Activated T-cell treated with anti-CD3 and anti-CD28 coated beads, Interleukin-2, amount 50 U/mL, for 72 hours (primary cell): ENCODE measurements around the gene TCEA2. TPM values are rescaled to one million over a fixed set of nuclear protein-coding genes. Genes with fewer than 3 reads are reported as not detected.

Experiments used
- ATAC-seq, 2 donors: fragments of 150-1000 bp; cut with Tn5 transposase; replicated peaks in 1 of 2; 2 replicates each; pipeline ENCODE4 v1.10.0; 2021; ENCODE audit warnings: moderate library complexity in 2 of 2, mild to moderate bottlenecking in 1 of 2
- DNase-seq, 2 donors: peaks; one replicate each; pipeline ENCODE4 v3.0.0; 2021 to 2022; ENCODE audit warnings: mixed read lengths in 1 of 2
- H3K27ac Mint-ChIP-seq: one replicate; pipeline ENCODE4 v1.8.0; 2022; ENCODE audit warnings: mild to moderate bottlenecking, moderate library complexity, mixed read lengths
- H3K27me3 Mint-ChIP-seq: one replicate; pipeline ENCODE4 v1.8.0; 2022; ENCODE audit warnings: low read depth, mixed read lengths
- H3K36me3 Mint-ChIP-seq, 2 donors: one replicate each; pipeline ENCODE4 v1.8.0; 2022; ENCODE audit warnings: mixed read lengths in 2 of 2, mild to moderate bottlenecking in 1 of 2; ENCODE audit not compliant: insufficient read depth in 2 of 2
- H3K4me1 Mint-ChIP-seq: one replicate; pipeline ENCODE4 v1.8.0; 2022; ENCODE audit warnings: low read depth, mixed read lengths
- H3K4me3 Mint-ChIP-seq, 2 donors: one replicate each; pipeline ENCODE4 v1.8.0; 2022; ENCODE audit warnings: mild to moderate bottlenecking in 2 of 2, mixed read lengths in 2 of 2, moderate library complexity in 2 of 2
- H3K9me3 Mint-ChIP-seq, 2 donors: one replicate each; pipeline ENCODE4 v1.8.0; 2022; ENCODE audit warnings: mixed read lengths in 2 of 2
- total RNA-seq, 2 donors: library from RNA; stranded (reverse); gene quantifications; one replicate each; pipeline ENCODE4 v1.2.3, GENCODE V29; 2022

Gene TCEA2
- total RNA-seq, 2 donors from 2014 or later = 55.5 to 61.6 TPM

DNA sequence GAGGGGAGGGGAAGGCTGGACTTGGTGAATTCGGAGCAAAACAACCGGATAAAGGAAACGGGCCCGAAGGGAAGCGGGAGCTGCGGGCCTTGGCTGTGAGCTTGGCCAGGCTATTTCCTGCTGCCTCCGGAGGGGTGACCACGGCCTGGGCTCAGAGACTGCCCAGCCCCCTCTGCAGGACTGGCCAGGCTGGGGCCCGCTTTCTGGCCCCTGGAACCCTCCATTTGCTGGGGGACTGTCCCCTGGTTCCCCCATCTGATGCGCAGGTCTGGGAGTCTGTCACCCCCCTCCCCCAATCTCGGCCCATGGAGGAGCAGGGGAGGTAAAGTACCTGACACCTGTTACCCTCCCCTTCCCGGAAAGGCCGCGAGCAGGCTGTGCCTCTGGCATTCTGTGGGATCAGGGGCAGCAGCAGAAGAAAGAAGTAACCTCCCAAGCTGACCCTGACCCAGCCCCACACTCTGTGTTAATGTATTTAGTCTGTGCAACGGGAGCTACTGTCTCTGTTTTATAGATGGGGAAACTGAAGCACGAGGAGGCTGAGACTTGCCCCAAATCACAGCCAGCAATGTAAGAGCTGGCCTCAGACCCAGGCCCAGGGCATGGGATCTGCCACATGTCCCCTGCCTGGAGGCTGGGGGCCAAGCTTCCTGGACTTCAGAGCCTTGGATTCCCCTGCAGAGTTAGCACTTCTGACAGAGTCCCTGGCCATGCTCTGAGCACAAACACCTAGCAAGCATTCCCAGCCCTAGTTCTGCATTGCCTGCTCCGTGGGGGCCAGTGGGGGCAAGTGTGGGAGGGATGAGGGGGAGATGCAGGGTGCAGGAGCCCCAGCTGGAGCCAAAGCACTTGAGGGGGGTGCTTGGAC lies 23.5 kb upstream of the TCEA2 start:
- DNase-seq (no peak), ATAC-seq (no peak)
- Mint-ChIP-seq H3K9me3 (no peaks in the 10 kb centered on the region), H3K27ac (no peak overlapping the region), H3K27me3 (no peaks in the 10 kb centered on the region), H3K4me3 (peak overlapping the region; percentile 80 to 88), H3K36me3 (no peaks in the 10 kb centered on the region), H3K4me1 (peaks cover 52% of the 10 kb centered on the region)

DNA sequence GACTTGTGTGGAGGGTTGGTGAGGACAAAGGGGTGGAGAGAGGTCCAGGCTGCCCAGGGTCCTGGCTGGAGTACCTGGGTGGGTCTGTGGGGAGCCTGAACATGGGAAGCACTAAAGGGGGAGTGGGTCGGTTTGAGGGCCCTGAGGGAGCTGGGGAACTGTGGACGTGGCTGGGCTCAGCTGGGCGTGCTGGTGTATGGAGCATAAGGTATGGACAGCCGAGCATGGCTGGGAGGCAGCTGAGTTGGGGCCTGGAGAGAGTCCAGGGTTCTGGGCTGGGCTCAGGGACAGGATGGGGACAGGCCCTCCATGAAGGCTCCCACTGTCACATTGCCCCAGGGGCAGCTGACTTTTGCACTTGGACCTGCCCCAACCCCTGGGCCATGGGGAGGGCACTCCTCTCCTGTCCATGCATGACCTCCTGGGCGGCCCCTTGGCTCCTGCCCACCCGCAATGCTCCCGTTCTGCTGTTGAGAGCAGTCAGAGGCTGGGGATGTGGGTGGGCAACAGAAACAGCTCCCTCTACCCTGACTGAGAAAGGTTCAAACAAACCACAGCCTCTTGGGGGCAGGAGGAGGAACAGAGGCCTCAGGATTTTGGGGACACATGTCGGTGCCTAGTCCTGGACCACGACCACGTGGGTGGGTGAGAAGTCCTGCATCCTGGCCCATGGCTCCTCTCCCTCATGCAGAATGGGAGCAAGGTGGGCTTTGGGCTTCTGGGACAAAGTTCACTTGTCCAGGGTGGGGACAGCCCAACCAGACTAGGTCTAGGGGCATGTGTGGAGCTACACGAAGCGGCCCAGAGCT lies 22.6 kb upstream of the TCEA2 start:
- peak overlapping the region; percentile 80 to 88 for H3K4me3 Mint-ChIP-seq
- no peaks in the 10 kb centered on the region for H3K9me3 Mint-ChIP-seq
- peaks cover 43% of the 10 kb centered on the region for H3K4me1 Mint-ChIP-seq
- H3K27me3 Mint-ChIP-seq = no peaks in the 10 kb centered on the region
- no peaks in the 10 kb centered on the region for H3K36me3 Mint-ChIP-seq
- no peak overlapping the region for H3K27ac Mint-ChIP-seq
- DNase-seq (no peak), ATAC-seq (no peak)

DNA sequence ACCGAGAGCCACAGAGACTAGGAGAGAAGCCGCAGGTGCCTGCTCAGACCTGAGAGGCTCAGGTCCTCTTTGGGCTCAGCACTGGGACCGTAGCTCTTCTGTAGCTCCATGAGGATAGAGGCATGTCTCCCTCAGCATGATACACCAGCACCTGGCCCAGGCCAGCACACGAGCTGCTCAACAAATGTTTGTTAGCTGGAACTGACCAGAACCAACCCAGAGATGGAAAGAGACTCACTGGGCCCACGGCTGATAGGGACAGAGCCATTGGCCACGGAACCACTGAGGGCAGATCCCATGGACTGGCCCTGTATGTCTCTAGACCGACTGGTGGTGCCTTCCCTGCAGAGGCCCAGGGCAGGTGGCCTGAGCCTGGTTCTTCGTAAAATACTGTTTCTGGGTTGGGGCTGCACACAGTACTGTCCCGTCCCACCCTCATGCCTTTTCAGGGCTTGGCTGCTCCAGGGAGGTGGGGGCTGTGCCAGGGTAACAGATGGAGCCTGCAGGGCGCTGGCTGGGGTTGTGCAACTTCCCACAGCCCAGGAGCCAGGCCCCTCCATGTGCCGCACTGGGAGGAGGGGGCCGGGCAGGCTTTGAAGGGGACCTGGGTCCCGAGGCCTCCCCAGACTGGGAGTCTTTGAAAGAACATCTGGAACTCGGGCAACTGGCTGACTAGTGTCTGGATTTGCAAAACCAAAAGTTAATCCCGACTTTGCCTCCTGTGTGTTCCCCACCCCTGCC lies 21.8 kb upstream of the TCEA2 start:
- no peak overlapping the region for H3K27ac Mint-ChIP-seq
- no peaks in the 10 kb centered on the region for H3K36me3 Mint-ChIP-seq
- ATAC-seq = no peak

DNA sequence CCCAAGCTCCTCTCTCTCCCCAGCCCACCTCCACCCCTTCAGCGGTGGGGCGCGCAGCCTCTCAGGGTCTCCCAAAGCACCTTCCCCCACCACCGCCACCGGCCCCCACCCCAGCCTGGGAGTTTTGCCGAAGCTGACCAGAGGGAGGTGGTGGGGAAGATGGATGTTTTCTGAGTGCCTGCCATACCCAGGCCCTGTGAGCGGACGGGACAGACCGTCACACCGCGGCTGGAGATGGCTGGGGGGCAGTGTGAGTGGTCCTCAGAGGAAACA lies 21.3 kb upstream of the TCEA2 start:
- DNase-seq (no peak), ATAC-seq (no peak)
- no peaks in the 10 kb centered on the region for H3K36me3 Mint-ChIP-seq
- peaks cover 6% of the 10 kb centered on the region for H3K27me3 Mint-ChIP-seq
- H3K27ac Mint-ChIP-seq = no peak overlapping the region
- no peaks in the 10 kb centered on the region for H3K9me3 Mint-ChIP-seq
- H3K4me3 Mint-ChIP-seq = peak overlapping the region; percentile 65 to 86
- H3K4me1 Mint-ChIP-seq = peaks cover 34% of the 10 kb centered on the region

More for the DNA sequence above, 21.8 kb upstream of the TCEA2 start:
- Mint-ChIP-seq H3K4me1 (peaks cover 35% of the 10 kb centered on the region), H3K27me3 (peaks cover 1% of the 10 kb centered on the region), H3K4me3 (peak overlapping the region; percentile 65 to 86), H3K9me3 (no peaks in the 10 kb centered on the region)
- DNase-seq = no peak

DNA sequence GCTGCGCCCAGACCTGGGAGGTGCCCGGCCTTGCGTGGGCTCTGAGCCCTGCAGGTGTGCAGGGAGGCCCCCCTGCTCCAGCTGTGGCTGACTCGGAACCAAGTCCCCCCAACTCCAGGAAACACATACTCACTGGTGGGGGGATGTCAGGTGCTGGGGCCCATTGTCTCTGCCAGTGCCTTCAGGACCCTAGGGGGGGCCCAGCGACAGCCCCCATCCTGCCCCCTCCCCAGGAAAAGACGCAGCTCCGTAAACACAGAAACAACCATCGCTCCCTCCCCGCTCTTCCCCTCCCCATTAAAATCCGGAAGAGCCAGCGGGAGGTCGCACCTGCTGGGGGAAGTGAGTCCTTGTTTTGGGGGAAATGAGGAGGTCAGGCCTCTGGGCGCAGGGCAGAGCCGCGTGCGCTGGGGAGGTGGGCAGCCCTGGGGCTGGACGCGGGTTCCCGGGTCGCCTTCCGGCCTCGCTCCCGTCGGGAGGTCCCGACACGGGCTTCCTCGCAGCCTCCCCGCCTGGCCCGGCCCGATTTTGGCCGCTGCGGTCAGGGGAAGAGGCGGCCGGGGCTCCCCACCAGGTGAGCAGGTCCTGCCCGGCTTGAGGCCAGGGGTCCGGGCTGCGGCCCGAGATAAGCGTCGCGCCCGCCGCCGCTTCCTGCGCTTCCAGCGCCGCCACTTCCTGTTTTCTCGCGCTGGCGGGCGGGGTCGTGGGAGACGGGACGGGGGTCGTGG lies 20.8 kb upstream of the TCEA2 start:
- DNase-seq (peak in 1 of 2 donors; percentile 53), ATAC-seq (no peak)
- no peaks in the 10 kb centered on the region for H3K9me3 Mint-ChIP-seq
- peaks cover 11% of the 10 kb centered on the region for H3K27me3 Mint-ChIP-seq
- H3K4me1 Mint-ChIP-seq = peaks cover 30% of the 10 kb centered on the region
- peak overlapping the region; percentile 65 to 86 for H3K4me3 Mint-ChIP-seq
- peak overlapping the region; percentile 40 for H3K27ac Mint-ChIP-seq
- no peaks in the 10 kb centered on the region for H3K36me3 Mint-ChIP-seq

DNA sequence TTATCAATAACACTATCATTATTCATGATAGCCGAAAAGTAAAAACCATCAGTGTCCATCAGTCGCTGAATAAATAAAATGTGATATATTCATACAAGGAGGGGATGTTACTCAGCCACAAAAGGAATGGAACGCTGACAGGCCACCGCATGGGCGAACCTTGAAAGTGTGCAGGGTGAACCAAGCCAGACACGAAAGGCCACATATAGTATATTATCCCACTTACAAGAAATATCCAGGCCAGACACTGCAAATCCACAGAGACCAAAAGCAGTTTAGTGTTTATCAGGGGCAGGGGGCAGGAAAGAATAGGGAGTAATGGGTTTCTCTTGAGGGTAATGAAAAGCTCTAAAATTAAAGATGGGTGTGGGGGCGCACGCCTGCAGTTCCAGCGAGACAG lies 19.2 kb upstream of the TCEA2 start:
- no peak overlapping the region for H3K27ac Mint-ChIP-seq
- no peaks in the 10 kb centered on the region for H3K9me3 Mint-ChIP-seq
- no peak for ATAC-seq
- H3K27me3 Mint-ChIP-seq = peaks cover 15% of the 10 kb centered on the region
- no peaks in the 10 kb centered on the region for H3K36me3 Mint-ChIP-seq
- DNase-seq = no peak
- H3K4me3 Mint-ChIP-seq = peak overlapping the region; percentile 61 to 64
- H3K4me1 Mint-ChIP-seq = peaks cover 21% of the 10 kb centered on the region

DNA sequence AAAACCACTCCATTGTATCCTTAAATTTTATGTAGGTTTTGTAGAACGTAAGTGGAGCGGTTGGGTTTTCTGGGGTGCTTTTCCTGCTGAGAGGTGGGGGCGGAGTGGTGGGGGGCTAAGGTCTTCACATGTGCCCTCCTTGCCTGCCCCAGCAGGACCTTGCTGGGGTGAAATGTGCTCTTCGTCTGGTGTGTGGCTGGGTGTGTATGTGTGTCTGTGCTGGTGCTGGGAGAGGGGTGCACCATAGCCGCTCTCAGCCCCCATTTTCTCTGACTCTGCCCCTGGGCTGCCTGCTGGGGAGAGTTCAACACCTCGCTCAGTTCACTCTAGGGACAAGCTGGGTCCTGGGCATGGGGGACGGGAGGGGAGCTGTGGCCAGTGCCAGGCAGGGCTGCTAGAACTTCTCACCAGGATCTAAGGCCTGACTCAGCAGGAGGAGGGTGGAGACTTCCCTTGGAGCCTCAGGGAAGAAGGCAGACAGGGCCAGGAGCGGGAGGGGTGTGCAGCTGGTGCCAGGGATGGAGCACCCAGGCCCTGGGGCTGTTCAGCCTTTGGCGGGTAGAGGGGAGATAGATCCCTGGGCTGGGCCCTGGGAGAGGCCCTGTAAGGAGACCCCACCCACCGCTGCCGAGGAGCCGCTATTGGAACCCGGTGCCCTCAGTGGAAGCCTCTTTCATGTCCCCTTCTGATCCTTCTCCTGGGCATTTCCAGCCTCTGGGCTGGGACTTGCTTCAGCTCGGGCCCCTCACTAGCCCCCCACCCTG lies 18.3 kb upstream of the TCEA2 start:
- H3K27me3 Mint-ChIP-seq = peaks cover 15% of the 10 kb centered on the region
- H3K9me3 Mint-ChIP-seq = no peaks in the 10 kb centered on the region
- H3K4me3 Mint-ChIP-seq = no peak overlapping the region
- H3K36me3 Mint-ChIP-seq = no peaks in the 10 kb centered on the region
- peaks cover 18% of the 10 kb centered on the region for H3K4me1 Mint-ChIP-seq
- H3K27ac Mint-ChIP-seq = no peak overlapping the region
- ATAC-seq = no peak
- DNase-seq = no peak

DNA sequence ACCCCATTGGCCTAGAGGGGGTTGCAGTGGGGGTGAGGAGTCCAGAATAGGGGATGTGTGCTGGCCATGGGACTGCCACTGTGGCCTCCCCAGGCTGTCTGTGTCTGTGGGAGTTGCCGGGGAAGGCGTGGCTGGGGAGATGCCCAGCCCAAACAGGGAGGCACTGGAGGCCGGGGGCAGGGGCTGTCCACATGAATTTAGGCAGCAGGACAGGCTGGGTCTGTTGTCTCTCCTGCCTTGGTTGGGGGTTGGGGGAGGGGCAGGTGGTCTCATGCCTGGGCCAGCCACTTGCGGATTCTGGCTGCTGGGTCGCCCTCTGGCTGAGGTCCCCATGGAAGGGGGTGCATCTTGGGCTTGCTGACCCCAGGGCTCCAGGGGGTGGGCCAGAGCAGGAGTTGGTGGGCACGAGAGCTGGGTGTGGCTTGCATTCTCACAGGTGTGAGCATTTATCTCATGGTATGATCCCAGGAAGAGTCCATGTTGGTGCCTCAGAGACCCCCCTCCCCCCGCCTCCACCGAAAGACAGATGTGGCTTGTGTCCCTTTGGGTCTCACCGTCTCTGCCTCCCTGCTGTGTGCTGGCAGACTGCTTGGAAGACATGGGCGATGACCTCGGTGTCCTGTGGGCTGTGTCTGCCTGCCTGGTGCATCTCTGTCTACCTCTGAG lies 17.5 kb upstream of the TCEA2 start:
- H3K36me3 Mint-ChIP-seq = no peaks in the 10 kb centered on the region
- no peak overlapping the region for H3K27ac Mint-ChIP-seq
- ATAC-seq (peak in 1 of 2 donors; percentile 10), DNase-seq (no peak)
- H3K27me3 Mint-ChIP-seq = peaks cover 16% of the 10 kb centered on the region
- H3K9me3 Mint-ChIP-seq = no peaks in the 10 kb centered on the region
- no peak overlapping the region for H3K4me3 Mint-ChIP-seq
- H3K4me1 Mint-ChIP-seq = peaks cover 11% of the 10 kb centered on the region

DNA sequence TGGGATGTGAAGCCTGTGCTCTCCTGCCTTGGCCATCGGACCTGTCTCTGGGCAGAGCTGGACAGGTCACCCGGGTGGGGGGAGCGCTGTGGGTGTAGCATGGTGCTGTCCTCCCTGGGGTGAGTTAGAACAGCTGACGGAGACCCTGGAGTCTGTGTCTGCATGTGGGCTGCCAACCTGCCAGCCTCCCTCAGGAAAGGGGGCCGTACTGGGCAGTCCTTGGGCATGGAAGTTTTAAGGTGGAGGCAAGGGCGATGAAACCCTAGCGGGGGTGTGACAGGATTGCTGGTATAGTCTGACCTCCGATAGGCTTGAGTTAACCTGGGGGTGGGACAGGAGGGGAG lies 16.0 kb upstream of the TCEA2 start:
- H3K36me3 Mint-ChIP-seq = no peaks in the 10 kb centered on the region
- H3K4me1 Mint-ChIP-seq = peaks cover 4% of the 10 kb centered on the region
- ATAC-seq (no peak), DNase-seq (no peak)
- H3K9me3 Mint-ChIP-seq = no peaks in the 10 kb centered on the region
- H3K27me3 Mint-ChIP-seq = peaks cover 26% of the 10 kb centered on the region
- no peak overlapping the region for H3K27ac Mint-ChIP-seq
- H3K4me3 Mint-ChIP-seq = no peak overlapping the region

DNA sequence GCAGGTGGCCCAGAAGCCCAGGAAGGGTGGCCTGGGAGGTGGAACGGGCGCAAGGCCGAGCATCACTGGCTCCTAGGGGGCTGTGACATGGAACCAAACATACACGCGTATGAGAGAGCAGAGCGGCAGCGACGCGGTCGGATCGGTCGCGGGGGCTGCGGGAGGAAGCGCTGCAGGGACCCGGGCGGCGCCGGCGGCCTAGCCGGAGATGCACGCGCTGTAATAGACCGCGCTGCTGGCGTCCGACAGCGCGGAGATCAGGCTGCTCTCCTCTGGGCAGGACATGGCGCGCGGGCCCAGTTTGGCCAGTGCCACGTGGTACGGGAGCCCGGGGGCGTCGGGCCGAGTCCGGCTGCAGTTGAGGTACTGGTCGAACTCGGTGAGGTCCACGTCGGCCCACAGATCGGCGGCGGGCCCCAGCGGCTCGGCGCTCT lies 15.0 kb upstream of the TCEA2 start:
- peak overlapping the region; percentile 30 to 56 for H3K4me3 Mint-ChIP-seq
- no peaks in the 10 kb centered on the region for H3K36me3 Mint-ChIP-seq
- H3K9me3 Mint-ChIP-seq = no peaks in the 10 kb centered on the region
- peaks cover 4% of the 10 kb centered on the region for H3K4me1 Mint-ChIP-seq
- no peak for ATAC-seq
- DNase-seq = no peak
- no peak overlapping the region for H3K27ac Mint-ChIP-seq
- peaks cover 27% of the 10 kb centered on the region for H3K27me3 Mint-ChIP-seq

DNA sequence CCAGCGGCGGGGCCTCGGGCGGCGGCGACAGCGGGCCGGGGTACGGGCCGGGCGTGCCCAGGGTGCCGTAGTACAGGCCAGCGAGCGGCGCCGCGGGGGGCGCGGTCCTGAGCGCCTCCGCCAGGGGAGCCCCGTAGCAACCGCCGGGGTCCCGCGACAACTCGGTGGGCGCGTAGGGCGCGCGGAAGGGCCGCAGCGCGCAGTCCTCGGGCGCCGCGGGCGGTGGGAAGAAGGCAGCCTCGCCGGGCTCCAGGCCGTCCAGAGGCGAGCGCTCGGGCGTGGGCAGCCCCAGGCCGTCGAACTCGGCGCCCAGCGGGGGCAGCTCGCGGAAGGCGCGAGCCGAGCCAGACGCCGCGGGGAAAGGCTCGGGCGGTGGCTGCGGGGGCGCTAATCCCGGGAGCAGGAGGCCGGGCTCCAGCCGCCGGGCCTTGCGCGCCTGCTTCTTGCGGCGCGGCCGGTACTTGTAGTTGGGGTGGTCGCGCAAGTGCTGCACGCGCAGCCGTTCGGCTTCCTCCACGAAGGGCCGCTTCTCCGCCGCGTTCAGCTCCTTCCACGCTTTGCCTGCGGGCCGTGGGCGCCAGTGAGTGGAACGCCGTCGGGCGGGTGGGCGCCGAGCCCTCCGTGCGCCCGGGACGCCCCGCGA lies 14.5 kb upstream of the TCEA2 start:
- H3K27me3 Mint-ChIP-seq = peaks cover 33% of the 10 kb centered on the region
- H3K4me3 Mint-ChIP-seq = no peak overlapping the region
- no peaks in the 10 kb centered on the region for H3K9me3 Mint-ChIP-seq

More for the DNA sequence above, 14.5 kb upstream of the TCEA2 start:
- Mint-ChIP-seq H3K4me1 (peaks cover 4% of the 10 kb centered on the region), H3K36me3 (no peaks in the 10 kb centered on the region), H3K27ac (no peak overlapping the region)
- ATAC-seq (peak; percentile 18 to 19), DNase-seq (no peak)
